ENCODE measurements around the gene CCDC146.
"Not testable (repeated sequence)": the region's sequence is repeated elsewhere in the genome, so short reads cannot be mapped to it uniquely, and the experiment has no call there.

CCDC146 gene

DNA sequence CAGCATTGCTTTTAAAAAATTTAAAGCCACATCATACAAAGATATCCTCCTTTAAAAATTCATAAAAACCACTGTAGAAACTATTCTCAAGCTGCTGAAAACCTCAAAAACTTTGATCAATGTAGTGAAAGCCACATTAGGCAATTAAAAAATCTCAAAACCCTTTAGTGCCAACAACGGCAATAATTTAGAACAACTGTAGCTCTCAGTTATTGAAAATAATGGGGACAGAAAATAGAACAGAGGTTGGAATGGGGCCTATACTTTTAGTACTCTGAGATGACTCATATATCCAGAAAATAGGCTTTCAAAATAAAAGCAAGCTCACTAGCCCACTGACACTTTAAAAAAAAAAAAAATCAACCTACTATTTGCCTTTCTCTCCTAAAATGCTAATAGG lies 206.3 kb downstream of the CCDC146 start:
- Mint-ChIP-seq H3K9me3 (no peaks in the 10 kb centered on the region), H3K4me3 (no peak overlapping the region), H3K4me1 (peaks cover 22% of the 10 kb centered on the region), H3K27me3 (ENCODE audit: low read depth) (no peaks in the 10 kb centered on the region), H3K27ac (peak overlapping the region in 1 of 3 experiments; percentile 36), H3K36me3 (ENCODE audit: low read depth) (no peaks in the 10 kb centered on the region)
- TF ChIP-seq, protein P1, sequence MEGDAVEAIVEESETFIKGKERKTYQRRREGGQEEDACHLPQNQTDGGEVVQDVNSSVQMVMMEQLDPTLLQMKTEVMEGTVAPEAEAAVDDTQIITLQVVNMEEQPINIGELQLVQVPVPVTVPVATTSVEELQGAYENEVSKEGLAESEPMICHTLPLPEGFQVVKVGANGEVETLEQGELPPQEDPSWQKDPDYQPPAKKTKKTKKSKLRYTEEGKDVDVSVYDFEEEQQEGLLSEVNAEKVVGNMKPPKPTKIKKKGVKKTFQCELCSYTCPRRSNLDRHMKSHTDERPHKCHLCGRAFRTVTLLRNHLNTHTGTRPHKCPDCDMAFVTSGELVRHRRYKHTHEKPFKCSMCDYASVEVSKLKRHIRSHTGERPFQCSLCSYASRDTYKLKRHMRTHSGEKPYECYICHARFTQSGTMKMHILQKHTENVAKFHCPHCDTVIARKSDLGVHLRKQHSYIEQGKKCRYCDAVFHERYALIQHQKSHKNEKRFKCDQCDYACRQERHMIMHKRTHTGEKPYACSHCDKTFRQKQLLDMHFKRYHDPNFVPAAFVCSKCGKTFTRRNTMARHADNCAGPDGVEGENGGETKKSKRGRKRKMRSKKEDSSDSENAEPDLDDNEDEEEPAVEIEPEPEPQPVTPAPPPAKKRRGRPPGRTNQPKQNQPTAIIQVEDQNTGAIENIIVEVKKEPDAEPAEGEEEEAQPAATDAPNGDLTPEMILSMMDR (IDR thresholded peaks at IDR 0.05; ENCODE audit: unreplicated experiment in 3 of 3) = no peak

DNA sequence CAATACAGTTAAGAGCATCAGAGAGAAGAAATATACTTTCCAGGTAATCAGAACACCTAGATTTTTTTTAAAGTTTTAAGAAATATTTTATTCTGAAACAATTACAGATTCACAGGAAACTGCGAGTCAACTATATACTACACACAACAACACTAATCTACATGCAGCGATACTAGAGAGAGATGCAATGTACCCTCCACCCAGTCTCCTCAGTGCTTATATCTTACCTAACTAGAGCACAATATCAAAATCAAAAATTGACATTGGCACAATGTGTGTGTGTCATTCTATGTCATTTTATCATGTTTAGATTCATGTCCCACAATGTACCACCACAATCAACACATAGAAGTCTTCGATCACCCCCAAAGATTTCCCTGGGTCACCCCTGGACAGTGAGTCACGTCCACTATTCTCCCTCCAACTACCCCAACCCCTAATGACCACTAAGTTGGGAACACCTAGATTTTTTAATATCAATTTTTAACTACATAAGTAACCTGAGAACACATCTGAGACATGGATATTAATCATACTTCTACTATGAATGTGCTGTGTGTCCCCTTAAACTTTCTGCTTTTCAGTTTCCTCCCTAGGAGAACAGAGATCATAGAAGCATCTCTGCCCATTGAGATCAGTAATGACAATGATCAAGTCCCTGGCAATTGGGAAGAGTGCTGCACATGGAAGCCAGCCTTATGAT lies 207.2 kb downstream of the CCDC146 start:
- no peaks in the 10 kb centered on the region for H3K9me3 Mint-ChIP-seq
- H3K4me3 Mint-ChIP-seq = no peak overlapping the region
- H3K27me3 Mint-ChIP-seq (ENCODE audit: low read depth) = no peaks in the 10 kb centered on the region
- peaks cover 22% of the 10 kb centered on the region for H3K4me1 Mint-ChIP-seq
- H3K36me3 Mint-ChIP-seq (ENCODE audit: low read depth) = no peaks in the 10 kb centered on the region
- no peak overlapping the region for H3K27ac Mint-ChIP-seq
- TF ChIP-seq, protein P1 (IDR thresholded peaks at IDR 0.05; ENCODE audit: unreplicated experiment in 3 of 3) = no peak

DNA sequence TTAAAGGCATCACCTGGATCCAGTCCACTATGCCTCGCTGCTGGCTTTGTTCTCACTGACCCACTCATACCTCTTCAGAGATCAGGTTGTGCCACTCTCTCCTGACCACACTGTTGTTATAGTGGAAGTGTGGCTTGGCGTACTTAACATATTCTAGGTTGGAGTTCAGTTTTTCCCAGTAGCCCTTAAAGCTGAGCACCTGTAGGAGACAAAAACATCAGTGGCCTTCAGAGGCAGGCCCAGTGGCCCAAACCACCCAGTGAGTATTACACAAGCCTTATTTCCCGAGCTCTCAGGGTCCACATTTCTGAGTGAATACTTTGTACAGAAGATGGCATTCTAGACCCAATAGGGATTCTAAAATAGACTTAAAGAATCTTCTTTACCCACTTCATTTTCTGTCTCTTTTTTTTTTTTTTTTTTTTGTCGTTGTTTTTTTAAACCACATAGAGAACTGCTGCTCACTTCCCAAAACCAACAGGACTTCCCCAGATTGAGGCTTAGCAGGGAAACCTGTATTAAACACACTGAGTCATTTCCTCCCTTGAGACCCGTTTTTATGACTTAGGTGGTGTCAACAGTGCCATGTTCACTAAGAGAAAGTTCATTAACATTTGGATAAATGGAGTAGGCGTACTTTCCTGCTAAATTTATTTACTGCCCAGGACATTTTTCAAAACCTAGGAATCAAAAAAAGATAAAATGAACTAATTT lies 207.9 kb downstream of the CCDC146 start:
- Mint-ChIP-seq H3K4me3 (no peak overlapping the region), H3K36me3 (ENCODE audit: low read depth) (no peaks in the 10 kb centered on the region), H3K9me3 (no peaks in the 10 kb centered on the region), H3K27ac (no peak overlapping the region), H3K27me3 (ENCODE audit: low read depth) (no peaks in the 10 kb centered on the region), H3K4me1 (peaks cover 23% of the 10 kb centered on the region)
- TF ChIP-seq, protein P1 (IDR thresholded peaks at IDR 0.05; ENCODE audit: unreplicated experiment in 3 of 3) = no peak

DNA sequence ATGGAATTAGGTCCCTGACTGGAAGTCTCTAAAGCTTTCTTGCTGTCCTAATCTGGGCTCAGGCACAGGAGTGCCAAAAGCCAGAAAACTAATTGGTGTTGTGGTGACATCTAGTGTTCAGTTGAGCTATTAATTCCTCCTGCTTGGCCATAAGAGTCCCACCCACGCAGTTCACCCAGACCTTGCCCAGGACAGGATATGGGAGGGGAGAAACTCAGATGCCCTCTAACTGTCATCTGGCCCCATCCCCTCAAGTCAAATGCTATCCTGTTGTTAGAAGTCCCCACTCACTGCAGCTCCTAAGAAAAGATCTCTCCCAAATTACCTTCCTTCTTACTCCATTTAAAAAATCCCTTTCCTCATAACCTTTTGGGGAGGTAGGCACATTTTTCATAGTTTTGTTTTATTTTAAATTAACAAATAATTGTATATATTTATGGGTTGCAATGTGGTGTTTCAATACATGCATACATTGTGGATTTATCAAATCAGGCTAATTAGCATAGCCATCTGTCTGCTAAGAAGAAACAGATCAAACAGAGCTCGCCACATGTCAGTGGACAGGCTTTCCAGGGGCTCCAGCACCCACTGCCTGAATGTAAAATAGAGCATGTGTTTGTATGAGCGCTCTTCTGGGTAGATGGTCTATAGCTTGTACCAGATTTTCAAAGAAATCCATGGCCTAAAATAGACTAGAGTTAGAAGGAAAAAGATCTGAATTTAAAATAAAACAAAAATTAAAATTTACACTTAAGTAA lies 209.7 kb downstream of the CCDC146 start:
- Mint-ChIP-seq H3K4me3 (no peak overlapping the region), H3K4me1 (peaks cover 33% of the 10 kb centered on the region), H3K27ac (peak overlapping the region in 2 of 3 experiments; percentile 34 to 60), H3K27me3 (ENCODE audit: low read depth) (no peaks in the 10 kb centered on the region), H3K9me3 (no peaks in the 10 kb centered on the region), H3K36me3 (ENCODE audit: low read depth) (no peaks in the 10 kb centered on the region)
- TF ChIP-seq, protein P1 (IDR thresholded peaks at IDR 0.05; ENCODE audit: unreplicated experiment in 3 of 3) = peak; percentile 64 to 69 (median 68)

DNA sequence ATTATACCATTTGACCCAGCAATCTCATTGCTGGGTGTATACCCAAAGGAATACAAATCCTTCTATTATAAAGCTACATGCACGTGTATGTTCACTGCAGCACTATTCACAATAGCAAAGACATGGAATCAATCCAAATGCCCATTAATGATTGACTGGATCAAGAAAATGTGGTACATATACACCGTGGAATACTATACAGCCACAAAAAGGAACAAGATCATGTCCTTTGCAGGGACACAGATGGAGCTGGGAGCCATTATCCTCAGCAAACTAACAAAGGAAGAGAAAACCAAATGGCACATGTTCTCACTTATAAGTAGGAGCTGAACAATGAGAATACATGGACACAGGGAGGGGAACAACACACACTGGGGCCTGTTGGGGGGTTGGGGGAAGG lies 211.6 kb downstream of the CCDC146 start:
- not testable (repeated sequence) for H3K27me3 Mint-ChIP-seq (ENCODE audit: low read depth)
- H3K4me1 Mint-ChIP-seq = peaks cover 31% of the 10 kb centered on the region

DNA sequence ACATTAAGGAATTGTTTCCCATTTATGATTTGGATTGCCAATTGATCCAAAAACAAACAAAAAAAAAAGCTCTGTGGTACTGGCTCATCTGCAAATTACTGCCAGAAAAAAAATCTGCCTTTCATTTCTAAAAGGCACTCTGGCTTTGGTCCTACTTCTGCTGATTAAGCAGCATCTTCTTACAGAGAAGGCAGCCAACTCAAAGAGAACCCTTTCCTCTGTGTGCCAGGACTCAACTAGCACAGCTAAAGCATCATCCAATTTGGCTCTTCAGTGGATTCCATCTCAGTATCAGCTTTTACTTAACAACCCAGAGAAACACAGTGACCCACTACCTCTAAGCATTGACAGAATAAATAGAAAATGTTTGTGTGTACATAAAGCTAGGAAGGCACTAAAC lies 213.2 kb downstream of the CCDC146 start:
- H3K4me3 Mint-ChIP-seq = no peak overlapping the region
- H3K36me3 Mint-ChIP-seq (ENCODE audit: low read depth) = no peaks in the 10 kb centered on the region
- H3K27ac Mint-ChIP-seq = peak overlapping the region in 1 of 3 experiments; percentile 75
- H3K4me1 Mint-ChIP-seq = peaks cover 41% of the 10 kb centered on the region
- TF ChIP-seq, protein P1 (IDR thresholded peaks at IDR 0.05; ENCODE audit: unreplicated experiment in 3 of 3) = no peak
- no peaks in the 10 kb centered on the region for H3K9me3 Mint-ChIP-seq
- no peaks in the 10 kb centered on the region for H3K27me3 Mint-ChIP-seq (ENCODE audit: low read depth)

More for the DNA sequence above, 211.6 kb downstream of the CCDC146 start:
- H3K27ac Mint-ChIP-seq = peak overlapping the region in 1 of 3 experiments; percentile 16
- not testable (repeated sequence) for H3K4me3 Mint-ChIP-seq; H3K9me3 Mint-ChIP-seq; H3K36me3 Mint-ChIP-seq (ENCODE audit: low read depth)
